Stimulated activated CD8-positive, alpha-beta memory T cell treated with anti-CD3 and anti-CD28 coated beads, Interleukin-15, amount 100 ng/mL, for 4 hours (primary cell): ENCODE measurements around the gene WDR55.
"Not testable (repeated sequence)": the region's sequence is repeated elsewhere in the genome, so short reads cannot be mapped to it uniquely, and the experiment has no call there.

Source experiments
- DNase-seq, 2 donors: peaks; one replicate each; pipeline ENCODE4 v3.0.0-alpha.2; 2020; ENCODE audit warnings: low read depth in 2 of 2

The WDR55 gene

GRCh38 chr5:140658870-140659269, 5.8 kb upstream of the WDR55 start:
- no peak for DNase-seq

- not testable (repeated sequence) for DNase-seq
Measured at GRCh38 chr5:140660371-140660770, 4.3 kb upstream of the WDR55 start.

GRCh38 chr5:140664030-140664358, 710 bp upstream of the WDR55 start:
- DNase-seq, result no peak

GRCh38 chr5:140671035-140671434, 6.3 kb downstream of the WDR55 start:
- not testable (repeated sequence) for DNase-seq

GRCh38 chr5:140671472-140672125, 6.9 kb downstream of the WDR55 start:
- no peak for DNase-seq

GRCh38 chr5:140672455-140673186, 7.9 kb downstream of the WDR55 start:
- DNase-seq, result no peak

- DNase-seq, result no peak
Measured at GRCh38 chr5:140673187-140673976, 8.7 kb downstream of the WDR55 start, which contains the start of gene DND1. Gene DND1, minus strand, starts transcription at chr5:140673576. Its CDS starts 34 bp downstream, at chr5:140673542.

GRCh38 chr5:140674211-140674610, 9.5 kb downstream of the WDR55 start:
- no peak for DNase-seq

GRCh38 chr5:140674629-140675028, 9.9 kb downstream of the WDR55 start:
- no peak for DNase-seq

- no peak for DNase-seq
Measured at GRCh38 chr5:140677947-140678346, 13.2 kb downstream of the WDR55 start.

GRCh38 chr5:140678993-140679392, 14.3 kb downstream of the WDR55 start:
- DNase-seq, result no peak

GRCh38 chr5:140690376-140690932, 25.8 kb downstream of the WDR55 start:
- DNase-seq, result no peak

- DNase-seq, result peak; percentile 68 to 70
Measured at GRCh38 chr5:140690941-140691924, 26.5 kb downstream of the WDR55 start, which contains the start of the genes HARS1 and HARS2. Gene HARS1, minus strand, starts transcription at chr5:140691370. Its CDS starts 66 bp downstream, at chr5:140691304. Gene HARS2, plus strand, starts transcription at chr5:140691455. Its CDS starts 194 bp downstream, at chr5:140691649.

GRCh38 chr5:140694276-140694675, 29.6 kb downstream of the WDR55 start:
- no peak for DNase-seq

- no peak for DNase-seq
Measured at GRCh38 chr5:140696891-140697492, 32.3 kb downstream of the WDR55 start.

GRCh38 chr5:140700177-140701144, 35.8 kb downstream of the WDR55 start, which contains the start of gene ZMAT2:
Gene ZMAT2, plus strand, starts transcription at chr5:140700447. Its CDS starts 14 bp downstream, at chr5:140700461.
- DNase-seq, result peak; percentile 80 to 94

GRCh38 chr5:140707812-140708211, 43.1 kb downstream of the WDR55 start:
- DNase-seq, result no peak

GRCh38 chr5:140708787-140709186, 44.1 kb downstream of the WDR55 start:
- not testable (repeated sequence) for DNase-seq
